22Rv1 (cell line): ENCODE measurements around the gene KCNN2.

Experiments
- ZFX ChIP-seq: fragments of 450-650 bp; IDR thresholded peaks from 2 replicates; pipeline ENCODE4 v1.6.1; 2017; ENCODE audit warnings: antibody characterized with exemption, borderline replicate concordance
- TF ChIP-seq, protein P1 (sequence below): fragments of 450-650 bp; IDR thresholded peaks from 2 replicates; pipeline ENCODE4 v1.5.1; 2017; ENCODE audit warnings: mild to moderate bottlenecking

DNA sequence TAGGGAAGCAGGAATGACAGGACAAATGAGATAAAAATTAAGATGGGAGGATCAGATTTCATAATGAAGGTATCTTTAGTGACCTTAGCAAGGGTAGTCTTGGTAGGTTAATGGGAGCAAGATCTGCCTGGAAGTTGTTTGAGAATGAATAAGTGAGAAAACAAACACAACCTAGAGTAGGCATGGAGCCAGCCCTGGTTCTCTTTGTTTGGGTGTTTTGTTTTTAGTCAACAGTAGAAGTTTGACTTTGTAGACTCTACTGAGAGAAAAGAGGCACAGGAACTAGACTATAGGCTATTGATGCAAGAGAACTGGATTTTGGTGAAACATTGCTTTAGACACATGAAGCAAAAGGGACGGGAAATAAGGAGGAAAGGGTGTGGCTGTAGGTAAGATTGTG, 40.3 kb downstream of the KCNN2 start:
- TF ChIP-seq, protein P1, sequence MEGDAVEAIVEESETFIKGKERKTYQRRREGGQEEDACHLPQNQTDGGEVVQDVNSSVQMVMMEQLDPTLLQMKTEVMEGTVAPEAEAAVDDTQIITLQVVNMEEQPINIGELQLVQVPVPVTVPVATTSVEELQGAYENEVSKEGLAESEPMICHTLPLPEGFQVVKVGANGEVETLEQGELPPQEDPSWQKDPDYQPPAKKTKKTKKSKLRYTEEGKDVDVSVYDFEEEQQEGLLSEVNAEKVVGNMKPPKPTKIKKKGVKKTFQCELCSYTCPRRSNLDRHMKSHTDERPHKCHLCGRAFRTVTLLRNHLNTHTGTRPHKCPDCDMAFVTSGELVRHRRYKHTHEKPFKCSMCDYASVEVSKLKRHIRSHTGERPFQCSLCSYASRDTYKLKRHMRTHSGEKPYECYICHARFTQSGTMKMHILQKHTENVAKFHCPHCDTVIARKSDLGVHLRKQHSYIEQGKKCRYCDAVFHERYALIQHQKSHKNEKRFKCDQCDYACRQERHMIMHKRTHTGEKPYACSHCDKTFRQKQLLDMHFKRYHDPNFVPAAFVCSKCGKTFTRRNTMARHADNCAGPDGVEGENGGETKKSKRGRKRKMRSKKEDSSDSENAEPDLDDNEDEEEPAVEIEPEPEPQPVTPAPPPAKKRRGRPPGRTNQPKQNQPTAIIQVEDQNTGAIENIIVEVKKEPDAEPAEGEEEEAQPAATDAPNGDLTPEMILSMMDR, result no peak
- no peak for TF ChIP-seq ZFX
